Activated CD4-positive, alpha-beta T cell treated with anti-CD3 and anti-CD28 coated beads for 24 hours (primary cell): Measurements from ENCODE around the gene OR4C5.
"Not testable (repeated sequence)": the region's sequence is repeated elsewhere in the genome, so short reads cannot be mapped to it uniquely, and the experiment has no call there.

Source experiments
- DNase-seq, 2 donors: peaks; one replicate each; pipeline ENCODE4 v3.0.0-alpha.2; 2020; ENCODE audit warnings: low read depth in 2 of 2

OR4C5 gene

DNA sequence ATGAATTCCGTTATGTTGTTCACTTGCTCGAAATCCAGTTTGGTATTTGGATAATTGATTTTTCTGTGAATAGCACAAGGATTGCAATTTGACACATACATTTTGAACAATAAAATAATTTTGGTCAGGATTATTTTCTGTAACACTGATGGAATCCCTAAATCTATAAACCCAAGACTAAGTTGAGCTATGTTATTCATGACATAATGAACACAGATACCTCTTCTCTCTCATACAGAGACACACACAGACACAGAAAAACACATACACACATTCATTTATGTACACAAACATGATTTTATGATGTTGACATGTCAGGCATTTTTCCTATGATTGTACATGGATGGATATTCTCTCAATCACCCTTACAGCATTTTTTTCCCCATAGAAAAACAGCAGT, at the start of gene OR4C5:
TSS of gene OR4C5 (minus strand) at position 101 of the 400 bp plus-strand sequence. CDS start at position 101, 0 bp downstream.
- DNase-seq = no peak

DNA sequence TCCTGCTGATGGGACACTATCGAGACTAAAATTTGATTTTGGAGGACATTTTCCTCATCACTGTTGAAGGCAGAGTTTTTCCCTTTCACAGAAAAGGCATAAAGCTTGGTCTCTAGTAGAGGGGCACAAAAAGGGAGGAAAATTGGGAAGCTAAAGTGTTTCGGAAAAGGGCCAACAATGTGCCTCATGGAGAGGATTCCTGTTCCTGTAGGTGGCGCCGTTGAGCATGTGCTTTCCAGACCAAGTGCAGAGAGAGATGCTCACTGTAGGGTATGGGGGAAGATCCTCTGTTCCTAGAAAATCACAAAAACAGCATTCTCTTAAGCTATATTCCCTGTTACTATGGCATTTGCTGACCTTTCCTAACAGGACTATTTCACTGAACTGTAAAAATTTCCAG, 18.4 kb upstream of the OR4C5 start:
- DNase-seq = no peak

DNA sequence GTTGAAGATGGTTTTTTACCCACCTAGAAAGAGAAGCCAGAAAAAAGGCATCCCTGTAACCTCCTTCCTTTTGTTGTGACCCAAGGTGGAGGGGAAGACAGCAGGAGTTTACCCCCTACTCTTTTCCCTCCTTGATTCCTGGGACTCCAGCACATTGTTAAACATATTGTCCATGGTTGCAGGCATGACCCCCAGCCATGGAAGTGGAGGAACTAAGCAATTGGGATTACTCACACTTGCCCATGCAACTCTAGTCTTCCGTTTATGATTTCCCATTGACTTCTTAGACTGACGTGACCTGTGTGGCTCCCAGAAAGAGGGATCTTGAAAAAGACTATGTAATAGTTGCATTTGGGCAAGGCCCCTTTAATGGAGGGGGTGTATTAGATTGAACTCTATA, 17.9 kb upstream of the OR4C5 start:
- not testable (repeated sequence) for DNase-seq

DNA sequence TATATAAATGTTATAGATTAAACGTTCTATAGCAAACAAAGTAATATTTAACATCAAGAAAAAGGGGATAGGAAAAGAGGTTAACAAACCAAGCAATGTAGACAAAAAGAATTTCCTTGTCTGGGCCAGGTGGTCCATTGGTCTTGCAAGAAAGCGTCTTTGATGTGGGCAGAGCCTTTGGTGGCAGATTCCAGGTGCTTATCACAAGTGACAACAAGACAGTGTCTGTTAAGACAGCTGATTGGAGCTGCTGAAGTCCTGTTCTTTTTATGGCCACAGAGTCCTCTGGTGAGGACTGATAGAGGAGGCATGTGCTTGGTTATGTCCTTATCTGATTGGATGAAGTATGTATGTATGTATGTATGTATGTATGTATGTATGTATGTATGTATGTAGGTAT, 5.0 kb downstream of the OR4C5 start:
- DNase-seq = not testable (repeated sequence)

DNA sequence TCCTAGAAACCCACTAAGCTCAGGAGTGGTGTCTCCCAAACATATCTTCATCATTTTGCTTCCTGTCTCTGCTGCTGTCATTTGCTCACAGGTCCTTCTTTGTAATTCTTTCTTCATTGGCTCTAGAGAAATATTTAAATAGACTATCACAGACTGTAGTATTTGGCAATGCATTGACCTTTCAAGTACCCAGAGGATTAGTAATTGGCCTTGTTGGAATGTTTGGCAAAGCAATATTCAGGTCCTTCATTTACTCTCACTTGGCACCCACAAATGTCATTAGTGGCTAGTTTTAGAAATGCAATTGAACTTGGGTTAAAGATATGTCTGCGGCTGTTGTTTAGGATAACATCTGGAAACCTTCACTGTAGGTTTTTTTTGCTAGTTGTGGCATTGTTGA, 11.6 kb downstream of the OR4C5 start:
- DNase-seq = no peak

DNA sequence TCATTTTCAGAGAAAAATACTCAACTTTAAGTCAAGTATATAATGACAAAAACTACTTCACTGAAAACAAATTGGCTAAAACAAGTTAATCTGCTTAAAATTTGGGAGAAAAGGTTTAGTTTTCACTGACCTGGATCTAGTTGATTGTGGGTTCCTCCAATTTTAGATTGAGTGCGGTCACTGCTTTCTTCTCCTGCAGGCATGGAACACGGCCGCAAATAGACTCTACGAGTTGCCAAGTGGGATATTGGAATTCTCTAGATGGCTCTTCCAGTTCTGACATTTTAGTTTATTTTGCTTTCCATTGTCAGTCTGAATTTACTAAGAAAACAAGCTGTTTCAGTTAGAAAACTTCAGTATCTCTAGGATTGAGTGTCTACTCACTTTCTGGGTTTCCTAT, 12.3 kb downstream of the OR4C5 start:
- DNase-seq = no peak

DNA sequence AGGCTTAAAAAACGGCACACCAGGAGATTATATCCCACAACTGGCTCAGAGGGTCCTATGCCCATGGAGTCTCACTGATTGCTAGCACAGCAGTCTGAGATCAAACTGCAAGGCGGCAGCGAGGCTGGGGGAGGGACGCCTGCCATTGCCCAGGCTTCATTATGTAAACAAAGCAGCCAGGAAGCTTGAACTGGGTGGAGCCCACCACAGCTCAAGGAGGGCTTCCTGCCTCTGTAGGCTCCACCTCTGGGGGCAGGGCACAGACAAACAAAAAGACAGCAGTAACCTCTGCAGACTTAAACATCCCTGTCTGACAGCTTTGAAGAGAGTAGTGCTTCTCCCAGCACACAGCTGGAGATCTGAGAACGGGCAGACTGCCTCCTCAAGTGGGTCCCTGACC, 20.0 kb downstream of the OR4C5 start:
- DNase-seq = not testable (repeated sequence)

DNA sequence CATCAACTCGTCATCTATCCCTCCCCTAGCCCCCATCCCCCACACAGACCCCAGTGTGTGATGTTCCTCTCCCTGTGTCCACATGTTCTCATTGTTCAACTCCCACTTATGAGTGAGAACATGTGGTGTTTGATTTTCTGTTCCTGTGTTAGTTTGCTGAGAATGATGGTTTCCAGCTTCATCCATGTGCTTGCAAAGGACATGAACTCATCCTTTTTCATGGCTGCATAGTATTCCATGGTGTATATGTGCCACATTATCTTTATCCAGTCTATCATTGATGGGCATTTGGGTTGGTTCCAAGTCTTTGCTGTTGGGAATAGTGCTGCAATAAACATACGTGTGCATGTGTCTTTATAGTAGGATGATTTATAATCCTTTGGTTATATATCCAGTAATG, 23.8 kb downstream of the OR4C5 start:
- DNase-seq = not testable (repeated sequence)

DNA sequence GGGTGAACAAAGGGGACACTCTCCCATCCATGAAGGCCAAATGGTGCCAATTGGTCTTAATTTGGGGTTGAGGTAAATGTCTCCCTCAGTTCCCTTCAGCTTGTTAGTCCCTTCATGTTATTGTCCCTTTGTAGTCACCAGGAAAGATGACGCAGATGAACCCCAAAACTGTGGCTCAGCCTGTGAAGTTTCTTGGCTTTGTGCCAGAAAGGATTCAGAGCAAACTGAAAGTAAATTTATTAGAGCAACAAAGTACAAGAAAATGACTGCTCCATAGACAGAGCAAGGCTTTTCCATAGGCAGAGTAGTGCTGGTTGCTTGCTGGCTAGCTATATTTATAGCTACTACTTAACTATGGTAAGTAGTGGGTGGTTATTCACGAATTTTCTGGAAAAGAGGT, 24.8 kb downstream of the OR4C5 start:
- no peak for DNase-seq

DNA sequence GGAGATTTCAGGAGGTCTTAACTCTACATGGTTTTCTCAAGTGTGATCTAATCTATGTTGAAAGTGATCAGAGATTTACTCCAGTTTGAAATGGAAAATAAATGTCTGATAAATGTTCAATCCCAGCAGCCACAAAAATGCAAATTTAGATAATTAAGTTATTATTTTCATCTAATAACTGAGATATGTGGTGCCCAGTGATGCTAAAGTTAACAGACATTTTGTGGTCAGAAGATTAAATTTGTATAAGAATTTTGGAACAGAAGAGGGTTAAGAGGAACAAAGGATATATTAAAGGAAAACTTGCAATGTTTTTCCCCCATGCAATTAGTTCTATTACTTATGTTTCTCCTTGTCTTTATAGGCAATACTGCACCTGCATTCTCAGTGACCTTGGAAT, 41.6 kb downstream of the OR4C5 start, which contains the start of gene OR4C3:
TSS of gene OR4C3 (plus strand) at position 301 of the 400 bp plus-strand sequence. CDS start 102 bp downstream, outside the sequence.
- not testable (repeated sequence) for DNase-seq

DNA sequence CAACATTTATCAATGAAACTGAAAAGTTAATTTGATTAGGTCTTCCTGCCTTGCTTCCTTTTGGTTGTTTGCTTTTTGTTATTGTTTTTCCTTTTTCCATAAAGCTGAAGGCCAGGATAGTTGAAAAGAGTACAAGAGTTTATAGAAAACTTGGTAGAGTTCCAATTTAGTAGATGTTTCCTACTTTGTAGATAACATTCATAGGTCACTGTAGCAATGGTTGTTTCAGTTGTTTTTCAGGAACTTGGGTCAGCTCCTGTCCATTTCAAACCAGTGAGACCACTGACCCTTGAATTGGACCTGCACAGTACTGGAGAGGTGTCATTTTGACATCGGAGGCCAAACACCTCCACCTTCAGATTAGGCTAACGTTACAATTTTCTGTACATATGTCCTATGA, 46.5 kb downstream of the OR4C5 start:
- not testable (repeated sequence) for DNase-seq
